ENCODE measurements around the gene UTP11.
A peak's percentile ranks its signal among the peaks of the same experiment; 100 is the strongest.

The UTP11 gene

GRCh38 chr1:37998089-37998808 lies 14.3 kb upstream of the UTP11 start:
- no peak overlapping the region for H3K4me3 Mint-ChIP-seq
- no peak overlapping the region for H3K27ac Mint-ChIP-seq
- H3K9me3 Mint-ChIP-seq = no peaks in the 10 kb centered on the region
- ATAC-seq (replicated peaks) = no peak
- H3K36me3 Mint-ChIP-seq = peaks cover 1 to 15% of the 10 kb centered on the region in 2 donors
- peaks cover 21 to 45% of the 10 kb centered on the region in 2 donors for H3K4me1 Mint-ChIP-seq
- no peaks in the 10 kb centered on the region for H3K27me3 Mint-ChIP-seq
- DNase-seq = no peak

- DNase-seq (no peak), ATAC-seq (replicated peaks) (peak in 1 of 2 donors; percentile 49)
- peaks cover 25 to 53% of the 10 kb centered on the region in 2 donors for H3K4me1 Mint-ChIP-seq
- no peaks in the 10 kb centered on the region for H3K9me3 Mint-ChIP-seq
- H3K4me3 Mint-ChIP-seq = peak overlapping the region; percentile 18 to 29
- H3K36me3 Mint-ChIP-seq = peaks cover 1 to 15% of the 10 kb centered on the region in 2 donors
- H3K27ac Mint-ChIP-seq = peak overlapping the region; percentile 95
- peaks cover 0 to 5% of the 10 kb centered on the region in 2 donors for H3K27me3 Mint-ChIP-seq
Observed at GRCh38 chr1:37998913-37999429, 13.6 kb upstream of the UTP11 start.

GRCh38 chr1:37999430-38000232 lies 12.9 kb upstream of the UTP11 start:
- no peak for DNase-seq
- Mint-ChIP-seq H3K27me3 (peaks cover 0 to 12% of the 10 kb centered on the region in 2 donors), H3K4me3 (peak overlapping the region; percentile 18 to 29), H3K9me3 (no peaks in the 10 kb centered on the region), H3K4me1 (peaks cover 31 to 58% of the 10 kb centered on the region in 2 donors), H3K36me3 (peaks cover 1 to 15% of the 10 kb centered on the region in 2 donors), H3K27ac (peak overlapping the region; percentile 95)
- peak in 1 of 2 donors; percentile 24 for ATAC-seq (replicated peaks)

- peaks cover 1 to 11% of the 10 kb centered on the region in 2 donors for H3K36me3 Mint-ChIP-seq
- H3K4me1 Mint-ChIP-seq = peaks cover 29 to 55% of the 10 kb centered on the region in 2 donors
- ATAC-seq (replicated peaks) (no peak), DNase-seq (no peak)
- no peak overlapping the region for H3K4me3 Mint-ChIP-seq
- H3K9me3 Mint-ChIP-seq = no peaks in the 10 kb centered on the region
- peaks cover 0 to 13% of the 10 kb centered on the region in 2 donors for H3K27me3 Mint-ChIP-seq
- no peak overlapping the region for H3K27ac Mint-ChIP-seq
Observed at GRCh38 chr1:38000233-38000528, 12.4 kb upstream of the UTP11 start.

- peaks cover 0 to 13% of the 10 kb centered on the region in 2 donors for H3K27me3 Mint-ChIP-seq
- no peak for DNase-seq
- H3K9me3 Mint-ChIP-seq = no peaks in the 10 kb centered on the region
- peaks cover 1 to 8% of the 10 kb centered on the region in 2 donors for H3K36me3 Mint-ChIP-seq
- no peak overlapping the region for H3K27ac Mint-ChIP-seq
- H3K4me3 Mint-ChIP-seq = no peak overlapping the region
- no peak for ATAC-seq (replicated peaks)
- H3K4me1 Mint-ChIP-seq = peaks cover 27 to 51% of the 10 kb centered on the region in 2 donors
Observed at GRCh38 chr1:38000529-38001455, 11.7 kb upstream of the UTP11 start.

GRCh38 chr1:38003261-38004250 lies 9.0 kb upstream of the UTP11 start:
- H3K27ac Mint-ChIP-seq = no peak overlapping the region
- peak overlapping the region; percentile 36 to 80 for H3K4me3 Mint-ChIP-seq
- peaks cover 27 to 44% of the 10 kb centered on the region in 2 donors for H3K4me1 Mint-ChIP-seq
- DNase-seq (no peak), ATAC-seq (replicated peaks) (no peak)
- H3K36me3 Mint-ChIP-seq = peaks cover 0 to 1% of the 10 kb centered on the region in 2 donors
- H3K27me3 Mint-ChIP-seq = peaks cover 0 to 13% of the 10 kb centered on the region in 2 donors
- H3K9me3 Mint-ChIP-seq = no peaks in the 10 kb centered on the region

GRCh38 chr1:38004284-38005108 lies 8.0 kb upstream of the UTP11 start:
- Mint-ChIP-seq H3K9me3 (no peaks in the 10 kb centered on the region), H3K36me3 (peaks cover 0 to 1% of the 10 kb centered on the region in 2 donors), H3K4me3 (peak overlapping the region; percentile 78 to 80), H3K27me3 (peaks cover 0 to 13% of the 10 kb centered on the region in 2 donors), H3K4me1 (peaks cover 28 to 47% of the 10 kb centered on the region in 2 donors), H3K27ac (peak overlapping the region; percentile 49)
- peak; percentile 29 to 42 for ATAC-seq (replicated peaks)
- no peak for DNase-seq

- Mint-ChIP-seq H3K9me3 (no peaks in the 10 kb centered on the region), H3K4me1 (peaks cover 22 to 41% of the 10 kb centered on the region in 2 donors), H3K27ac (peak within 1 kb of the TSS; percentile 56), H3K36me3 (peaks cover 0 to 1% of the 10 kb centered on the region in 2 donors), H3K4me3 (peak within 1 kb of the TSS; percentile 78 to 80), H3K27me3 (peaks cover 0 to 13% of the 10 kb centered on the region in 2 donors)
- no peak for DNase-seq
- ATAC-seq (replicated peaks) = peak; percentile 57 to 62
Observed at GRCh38 chr1:38005195-38006007, 7.1 kb upstream of the UTP11 start, which contains the start of gene FHL3. TSS of gene FHL3 (minus strand) at chr1:38005514. CDS start at chr1:37999412, 6,102 bp downstream.

GRCh38 chr1:38006008-38006828 lies 6.3 kb upstream of the UTP11 start:
- Mint-ChIP-seq H3K4me1 (peaks cover 17 to 33% of the 10 kb centered on the region in 2 donors), H3K27ac (peak overlapping the region; percentile 56), H3K27me3 (peaks cover 0 to 13% of the 10 kb centered on the region in 2 donors), H3K36me3 (peaks cover 0 to under 1% of the 10 kb centered on the region in 2 donors), H3K9me3 (no peaks in the 10 kb centered on the region), H3K4me3 (peak overlapping the region; percentile 63 to 78)
- DNase-seq (no peak), ATAC-seq (replicated peaks) (no peak)

GRCh38 chr1:38009088-38009840 lies 3.3 kb upstream of the UTP11 start:
- DNase-seq (no peak), ATAC-seq (replicated peaks) (no peak)
- H3K4me3 Mint-ChIP-seq = no peak overlapping the region
- H3K36me3 Mint-ChIP-seq = peaks cover 0 to 18% of the 10 kb centered on the region in 2 donors
- peak overlapping the region; percentile 71 for H3K27ac Mint-ChIP-seq
- H3K4me1 Mint-ChIP-seq = peaks cover 22 to 34% of the 10 kb centered on the region in 2 donors
- H3K27me3 Mint-ChIP-seq = peaks cover 0 to 5% of the 10 kb centered on the region in 2 donors
- H3K9me3 Mint-ChIP-seq = peaks cover 0 to 4% of the 10 kb centered on the region in 2 donors

Data from stimulated activated naive B cell treated with anti-CD40 and anti-IgM and Interleukin-4, amounts not matched to agents 10 μg/mL and 1 μg/mL and 100 μg/mL, for 72 hours (primary cell).